ENCODE data around the gene ZCCHC17.

The ZCCHC17 gene

GRCh38 chr1:31302709-31303441 lies 6.0 kb downstream of the ZCCHC17 start:
- in situ Hi-C loops (cut with MboI; ENCODE audit: low sequenced_read_pairs) = no loop called here

GRCh38 chr1:31306278-31306677 lies 9.4 kb downstream of the ZCCHC17 start:
- in situ Hi-C loops (cut with MboI; ENCODE audit: low sequenced_read_pairs) = no loop called here

- in situ Hi-C loops (cut with MboI; ENCODE audit: low sequenced_read_pairs) = no loop called here
Measured at GRCh38 chr1:31308036-31308435, 11.2 kb downstream of the ZCCHC17 start.

DNA sequence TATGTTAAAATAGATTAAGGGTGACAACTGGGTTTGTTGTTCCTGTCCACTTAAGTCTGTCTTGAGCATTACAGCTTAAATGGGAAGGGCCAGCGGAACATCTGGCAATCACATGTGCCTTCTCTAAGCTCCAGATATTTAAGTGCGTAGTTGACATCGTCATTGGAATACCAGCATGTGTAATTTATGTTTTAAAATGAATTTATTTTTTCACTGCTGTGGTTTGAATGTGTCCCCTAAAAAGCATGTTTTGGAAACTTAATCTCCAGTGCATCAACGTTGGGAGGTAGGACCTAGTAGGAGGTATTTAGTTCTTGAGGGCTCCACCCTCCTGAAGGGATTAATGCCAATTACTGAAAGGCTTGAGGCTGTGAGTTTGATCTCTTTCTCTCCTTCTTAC lies 13.4 kb downstream of the ZCCHC17 start:
- in situ Hi-C loops (cut with MboI; ENCODE audit: low sequenced_read_pairs) = no loop called here

- in situ Hi-C loops (cut with MboI; ENCODE audit: low sequenced_read_pairs) = no loop called here
Measured at GRCh38 chr1:31315902-31316301, 19.1 kb downstream of the ZCCHC17 start.

DNA sequence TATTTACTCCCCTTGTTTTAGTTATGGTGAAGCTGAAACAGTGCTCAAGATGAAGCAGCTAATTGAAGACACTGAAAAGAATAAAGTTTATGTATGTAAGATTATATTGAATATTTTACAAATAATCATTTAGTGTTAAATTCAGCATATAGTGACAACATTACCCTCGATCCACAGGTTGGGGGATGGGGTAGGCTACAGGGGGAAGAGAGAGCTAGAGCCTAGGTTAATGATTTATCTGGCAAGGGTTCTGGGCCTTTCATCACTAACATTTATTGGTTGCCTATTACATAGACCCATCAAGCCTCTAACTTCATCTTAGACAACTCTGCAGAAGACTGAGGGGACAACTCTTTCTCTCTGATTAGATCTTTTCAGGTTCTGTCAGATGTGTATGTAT lies 21.3 kb downstream of the ZCCHC17 start:
- in situ Hi-C loops (cut with MboI; ENCODE audit: low sequenced_read_pairs) = no loop called here

- in situ Hi-C loops (cut with MboI; ENCODE audit: low sequenced_read_pairs) = no loop called here
Measured at GRCh38 chr1:31324093-31324492, 27.3 kb downstream of the ZCCHC17 start.

GRCh38 chr1:31324992-31325391 lies 28.2 kb downstream of the ZCCHC17 start:
- in situ Hi-C loops (cut with MboI; ENCODE audit: low sequenced_read_pairs) = no loop called here

GRCh38 chr1:31326461-31326860 lies 29.6 kb downstream of the ZCCHC17 start:
- in situ Hi-C loops (cut with MboI; ENCODE audit: low sequenced_read_pairs) = no loop called here

DNA sequence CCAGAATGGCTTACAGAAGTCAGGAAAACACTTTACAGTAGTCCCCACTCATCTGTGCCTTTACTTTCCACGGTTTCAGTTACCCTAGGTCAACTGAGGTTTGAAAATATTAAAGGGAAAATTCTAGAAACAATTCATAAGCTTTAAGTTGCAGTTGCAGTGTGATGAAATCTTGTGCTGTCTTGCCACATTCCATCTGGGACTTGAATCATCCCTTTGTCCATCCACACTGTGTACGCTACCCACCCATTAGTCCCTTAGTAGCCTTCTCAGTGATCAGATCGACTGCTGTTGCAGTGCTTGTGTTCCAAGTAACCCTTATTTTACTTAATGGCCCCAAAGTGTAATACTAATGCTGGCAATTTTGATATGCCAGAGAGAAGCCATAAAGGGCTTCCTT lies 30.5 kb downstream of the ZCCHC17 start:
- in situ Hi-C loops (cut with MboI; ENCODE audit: low sequenced_read_pairs) = no loop called here

DNA sequence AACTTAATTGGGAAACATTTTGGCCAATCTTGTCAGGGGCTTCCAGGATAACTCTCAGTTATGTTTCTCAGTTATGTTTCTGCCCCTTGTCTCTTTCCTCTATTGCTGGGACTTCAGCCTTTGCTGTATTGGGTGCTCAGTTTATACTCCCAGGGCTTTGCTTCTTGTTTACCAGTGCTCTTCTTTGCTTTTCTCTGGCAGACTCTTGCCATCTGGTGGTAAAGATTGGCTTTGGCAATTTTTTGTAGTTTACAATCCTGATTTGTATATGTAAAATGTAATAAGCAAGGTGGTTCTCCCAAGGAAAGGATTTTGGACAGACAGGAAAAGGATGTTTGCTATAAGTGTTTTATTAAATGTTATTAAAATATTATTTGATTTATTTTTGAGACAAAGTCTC lies 38.2 kb downstream of the ZCCHC17 start:
- in situ Hi-C loops (cut with MboI; ENCODE audit: low sequenced_read_pairs) = no loop called here

DNA sequence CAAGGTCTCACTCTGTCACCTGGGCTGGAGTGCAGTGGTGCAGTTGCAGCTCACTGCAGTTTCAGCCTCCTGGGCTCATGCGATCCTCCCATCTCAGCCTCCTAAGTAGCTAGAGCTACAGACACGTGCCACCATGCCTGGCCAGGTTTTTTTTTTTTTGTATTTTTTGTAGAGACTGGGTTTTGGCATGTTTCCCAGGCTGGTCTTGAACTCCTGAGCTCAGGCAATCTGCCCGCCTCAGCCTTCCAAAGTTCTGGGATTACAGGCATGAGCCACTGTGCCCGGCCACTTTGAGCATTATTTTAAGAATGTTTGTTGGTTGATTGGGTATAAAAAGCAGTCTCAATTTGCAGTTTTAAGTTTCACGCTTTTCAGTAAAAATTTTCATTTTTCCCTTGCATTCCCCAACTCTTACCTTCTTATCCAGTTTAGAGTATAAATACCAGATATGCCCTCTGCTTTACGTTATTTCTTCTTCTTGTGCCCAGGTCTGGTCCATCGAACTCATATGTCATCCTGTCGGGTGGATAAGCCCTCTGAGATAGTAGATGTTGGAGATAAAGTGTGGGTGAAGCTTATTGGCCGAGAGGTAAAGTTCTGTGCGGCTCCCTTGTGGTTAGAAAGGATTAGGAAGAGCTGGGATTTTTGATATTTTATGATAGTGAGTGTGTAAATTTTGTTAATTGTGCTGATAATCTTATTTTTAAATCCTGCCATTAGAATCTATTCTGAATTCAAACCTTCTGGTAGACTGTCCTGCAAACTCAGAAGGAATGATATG lies 40.0 kb downstream of the ZCCHC17 start:
- in situ Hi-C loops (cut with MboI; ENCODE audit: low sequenced_read_pairs) = no loop called here

GRCh38 chr1:31344503-31344902 lies 47.7 kb downstream of the ZCCHC17 start:
- in situ Hi-C loops (cut with MboI; ENCODE audit: low sequenced_read_pairs) = no loop called here

GRCh38 chr1:31345635-31346034 lies 48.8 kb downstream of the ZCCHC17 start:
- in situ Hi-C loops (cut with MboI; ENCODE audit: low sequenced_read_pairs) = no loop called here

GRCh38 chr1:31346785-31347184 lies 50.0 kb downstream of the ZCCHC17 start:
- in situ Hi-C loops (cut with MboI; ENCODE audit: low sequenced_read_pairs) = no loop called here

GRCh38 chr1:31348449-31348848 lies 51.6 kb downstream of the ZCCHC17 start:
- in situ Hi-C loops (cut with MboI; ENCODE audit: low sequenced_read_pairs) = no loop called here

GRCh38 chr1:31354283-31354682 lies 57.5 kb downstream of the ZCCHC17 start:
- in situ Hi-C loops (cut with MboI; ENCODE audit: low sequenced_read_pairs) = no loop called here

DNA sequence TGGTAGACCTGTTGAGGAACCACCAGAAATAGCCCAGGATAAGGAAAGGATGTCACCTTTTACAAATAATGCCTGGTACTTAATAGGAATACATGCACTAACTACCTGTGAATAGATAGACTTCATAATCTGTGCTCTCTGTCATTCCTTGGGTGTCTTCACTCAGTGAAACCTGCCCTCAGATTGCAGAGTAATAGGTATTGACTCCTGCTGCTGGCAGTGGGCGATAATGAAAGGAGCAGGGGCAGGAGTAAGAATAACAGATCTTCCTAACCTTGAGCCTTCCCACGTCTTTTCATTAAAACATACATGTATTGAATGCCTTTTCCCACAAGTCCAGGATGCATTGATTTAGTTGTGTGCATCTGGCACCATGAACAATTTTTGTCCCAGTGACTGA lies 59.6 kb downstream of the ZCCHC17 start:
- in situ Hi-C loops (cut with MboI; ENCODE audit: low sequenced_read_pairs) = no loop called here

DNA sequence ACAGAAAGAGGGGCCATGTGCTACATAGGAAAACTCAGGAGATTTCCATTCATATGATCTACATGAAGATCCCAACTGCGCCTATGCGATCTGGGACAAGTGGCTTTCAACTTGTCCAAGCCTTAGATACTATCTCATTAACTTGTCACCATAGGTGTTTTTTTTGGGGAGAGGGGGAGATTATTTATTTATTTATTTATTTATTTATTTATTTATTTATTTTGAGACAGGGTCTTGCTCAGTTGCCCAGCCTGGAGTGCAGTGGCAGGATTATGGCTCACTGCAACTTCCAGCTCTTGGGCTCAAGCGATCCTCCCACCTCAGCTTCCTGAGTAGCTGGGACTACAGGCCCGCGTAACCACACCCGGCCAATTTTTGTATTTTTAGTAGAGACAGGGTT lies 64.8 kb downstream of the ZCCHC17 start:
- in situ Hi-C loops (cut with MboI; ENCODE audit: low sequenced_read_pairs) = no loop called here

- in situ Hi-C loops (cut with MboI; ENCODE audit: low sequenced_read_pairs) = no loop called here
Measured at GRCh38 chr1:31362032-31362431, 65.2 kb downstream of the ZCCHC17 start.

GRCh38 chr1:31364561-31365250 lies 67.9 kb downstream of the ZCCHC17 start:
- in situ Hi-C loops (cut with MboI; ENCODE audit: low sequenced_read_pairs) = no loop called here

DNA sequence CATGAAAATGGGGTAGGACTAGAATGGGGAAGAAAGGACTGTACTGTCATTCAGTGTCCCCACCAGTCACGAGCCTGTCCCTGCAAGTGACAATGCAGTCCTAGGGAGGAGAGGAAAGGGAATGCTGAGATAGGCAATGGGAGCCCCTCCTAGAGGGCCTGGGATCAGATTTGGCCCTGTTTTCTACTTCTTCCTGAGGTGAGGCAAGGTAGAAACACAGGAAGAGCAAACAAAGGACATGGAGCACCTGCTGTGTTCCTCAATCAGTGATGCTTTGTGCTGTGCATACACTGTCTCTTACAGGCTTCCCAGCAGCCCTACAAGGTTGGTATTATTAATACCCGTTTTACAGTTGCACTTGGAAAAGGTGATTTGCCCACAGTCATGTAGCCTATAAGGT lies 70.0 kb downstream of the ZCCHC17 start:
- in situ Hi-C loops (cut with MboI; ENCODE audit: low sequenced_read_pairs) = no loop called here
